SK-N-MC (cell line): ENCODE measurements around the gene SLC6A11.

Experiments used
- DNase-seq: peaks from one replicate; pipeline ENCODE4 v3.0.0-alpha.2; 2011; ENCODE audit warnings: low read depth, low spot score
- H3K27ac ChIP-seq: fragments of 200-600 bp; sonication (generic); 2 replicates; pipeline ENCODE4 v1.5.1; 2016; ENCODE audit warnings: mixed run types
- H3K36me3 ChIP-seq: fragments of 200-600 bp; sonication (generic); 2 replicates; pipeline ENCODE4 v1.6.1; 2017; ENCODE audit warnings: antibody characterized with exemption, low read length, mixed read lengths; ENCODE audit not compliant: insufficient read depth
- H3K4me3 ChIP-seq: fragments of 200-600 bp; sonication (generic); 2 replicates; pipeline ENCODE4 v1.5.1; 2016
- H3K9ac ChIP-seq: fragments of 200-600 bp; sonication (generic); 2 replicates; pipeline ENCODE4 v1.8.0; 2017; ENCODE audit warnings: mixed run types, mixed read lengths; ENCODE audit not compliant: insufficient read length
- H3K9me3 ChIP-seq: fragments of 200-600 bp; sonication (generic); 2 replicates; pipeline ENCODE4 v1.6.1; 2017; ENCODE audit warnings: low read depth, mild to moderate bottlenecking, antibody characterized with exemption, low read length, moderate library complexity, mixed read lengths
- EZH2 ChIP-seq: fragments of 200-600 bp; sonication (generic); IDR thresholded peaks from one replicate; pipeline ENCODE4 v1.6.1; 2017; ENCODE audit warnings: antibody characterized with exemption
- FOXP2 ChIP-seq: optimal IDR thresholded peaks from 2 replicates; pipeline ENCODE3; 2011; ENCODE audit warnings: mild to moderate bottlenecking, moderate library complexity; ENCODE audit not compliant: insufficient read depth; ENCODE audit errors: extremely low read length, control extremely low read depth
- POLR2AphosphoS5 ChIP-seq: IDR thresholded peaks from 2 replicates; pipeline ENCODE4 v1.6.1; 2012; ENCODE audit warnings: mild to moderate bottlenecking, low read depth, low read length, borderline replicate concordance

Gene SLC6A11

GRCh38 chr3:10950476-10951294 lies 134.7 kb downstream of the SLC6A11 start:
- H3K4me3 ChIP-seq: no peak overlapping the region
- H3K27ac ChIP-seq: no peak overlapping the region
- H3K36me3 ChIP-seq: no peaks in the 10 kb centered on the region
- TF ChIP-seq POLR2AphosphoS5 (no peak), FOXP2 (no peak), EZH2 (no peak)
- H3K9me3 ChIP-seq: no peaks in the 10 kb centered on the region
- H3K9ac ChIP-seq: no peak overlapping the region
- DNase-seq: no peak

- DNase-seq: no peak
- no peaks in the 10 kb centered on the region for H3K9me3 ChIP-seq
- no peak overlapping the region for H3K4me3 ChIP-seq
- no peak overlapping the region for H3K9ac ChIP-seq
- TF ChIP-seq POLR2AphosphoS5: no peak
- no peak for TF ChIP-seq EZH2
- TF ChIP-seq FOXP2: no peak
- H3K36me3 ChIP-seq: no peaks in the 10 kb centered on the region
- no peak overlapping the region for H3K27ac ChIP-seq
These were observed 135.4 kb downstream of the SLC6A11 start for GRCh38 chr3:10951295-10951926.

GRCh38 chr3:10952525-10952924 lies 136.5 kb downstream of the SLC6A11 start:
- no peak for DNase-seq
- no peak overlapping the region for H3K27ac ChIP-seq
- H3K4me3 ChIP-seq: no peak overlapping the region
- no peaks in the 10 kb centered on the region for H3K36me3 ChIP-seq
- TF ChIP-seq EZH2 (no peak), FOXP2 (no peak), POLR2AphosphoS5 (no peak)
- no peak overlapping the region for H3K9ac ChIP-seq
- no peaks in the 10 kb centered on the region for H3K9me3 ChIP-seq

GRCh38 chr3:10954740-10955139 lies 138.7 kb downstream of the SLC6A11 start:
- no peak overlapping the region for H3K9ac ChIP-seq
- no peaks in the 10 kb centered on the region for H3K36me3 ChIP-seq
- TF ChIP-seq POLR2AphosphoS5: no peak
- TF ChIP-seq FOXP2: no peak
- no peak for TF ChIP-seq EZH2
- no peaks in the 10 kb centered on the region for H3K9me3 ChIP-seq
- H3K27ac ChIP-seq: no peak overlapping the region
- DNase-seq: no peak
- H3K4me3 ChIP-seq: no peak overlapping the region

DNA sequence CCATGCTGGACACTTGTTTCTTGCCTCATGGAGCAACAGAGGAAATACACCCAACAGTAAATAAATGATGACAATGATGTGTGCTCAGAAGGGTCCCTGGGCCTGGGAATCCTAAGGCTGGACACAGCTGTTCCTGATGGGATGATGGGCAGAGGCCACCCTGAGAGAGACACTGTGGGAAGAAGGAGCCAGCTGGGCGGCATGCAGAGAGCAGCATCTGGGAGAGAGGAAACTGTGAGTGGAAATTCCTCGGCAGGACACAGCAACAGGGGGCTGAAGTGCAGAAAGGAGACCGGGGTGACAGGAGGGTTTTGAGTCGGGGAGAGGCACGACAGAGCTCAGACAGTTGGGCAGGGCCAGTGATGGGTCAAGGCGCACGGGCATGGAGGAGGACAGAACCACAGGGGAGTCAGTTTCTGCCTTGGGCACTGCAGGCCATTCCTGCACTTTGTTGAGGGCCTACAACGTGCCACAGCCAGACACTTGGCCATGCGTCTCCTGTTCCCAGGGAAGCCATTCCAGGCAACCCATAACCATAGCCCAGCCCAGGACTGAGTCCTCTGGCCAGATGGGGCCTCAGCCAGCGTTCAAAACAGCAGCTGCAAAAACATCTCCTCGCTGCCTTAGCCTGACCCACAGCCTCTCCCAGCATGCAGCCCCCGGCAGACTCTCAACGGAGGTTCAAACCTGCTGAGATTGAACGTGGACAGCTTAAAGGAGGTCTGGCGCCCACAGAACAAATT lies 139.9 kb downstream of the SLC6A11 start:
- Histone ChIP-seq H3K9ac (no peak overlapping the region), H3K36me3 (no peaks in the 10 kb centered on the region), H3K27ac (no peak overlapping the region), H3K4me3 (no peak overlapping the region), H3K9me3 (no peaks in the 10 kb centered on the region)
- TF ChIP-seq POLR2AphosphoS5 (no peak), FOXP2 (no peak), EZH2 (no peak)
- DNase-seq: no peak

GRCh38 chr3:10956531-10956930 lies 140.5 kb downstream of the SLC6A11 start:
- Histone ChIP-seq H3K36me3 (no peaks in the 10 kb centered on the region), H3K4me3 (no peak overlapping the region), H3K27ac (no peak overlapping the region), H3K9ac (no peak overlapping the region), H3K9me3 (no peaks in the 10 kb centered on the region)
- no peak for DNase-seq
- TF ChIP-seq EZH2 (no peak), POLR2AphosphoS5 (no peak), FOXP2 (no peak)

DNA sequence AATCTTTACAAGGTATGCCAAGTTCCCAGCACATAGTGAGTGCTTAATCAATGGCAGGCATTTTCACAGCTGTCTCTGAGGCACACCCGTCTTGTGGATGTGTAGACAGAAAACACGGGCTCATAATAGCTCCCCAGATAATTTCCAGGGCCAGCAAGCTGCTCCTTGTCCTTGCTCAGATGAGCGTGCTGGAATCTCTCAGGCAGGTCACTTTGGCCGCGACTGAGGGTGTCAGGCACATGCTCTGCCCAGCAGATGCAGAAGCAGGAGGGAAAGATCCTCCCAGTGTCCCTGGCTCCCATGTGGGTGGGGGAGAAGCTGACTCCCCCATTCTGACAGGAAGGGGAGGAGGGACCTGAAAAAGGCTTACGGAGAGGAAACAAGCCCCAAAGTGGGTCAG lies 141.0 kb downstream of the SLC6A11 start:
- DNase-seq: no peak
- H3K36me3 ChIP-seq: no peaks in the 10 kb centered on the region
- no peak overlapping the region for H3K4me3 ChIP-seq
- H3K27ac ChIP-seq: no peak overlapping the region
- no peaks in the 10 kb centered on the region for H3K9me3 ChIP-seq
- H3K9ac ChIP-seq: no peak overlapping the region
- TF ChIP-seq FOXP2 (no peak), POLR2AphosphoS5 (no peak), EZH2 (no peak)

- H3K4me3 ChIP-seq: no peak overlapping the region
- TF ChIP-seq FOXP2: no peak
- TF ChIP-seq POLR2AphosphoS5: no peak
- no peak for TF ChIP-seq EZH2
- H3K9ac ChIP-seq: no peak overlapping the region
- H3K27ac ChIP-seq: no peak overlapping the region
- no peaks in the 10 kb centered on the region for H3K36me3 ChIP-seq
- H3K9me3 ChIP-seq: no peaks in the 10 kb centered on the region
- no peak for DNase-seq
These were observed 142.1 kb downstream of the SLC6A11 start for GRCh38 chr3:10957976-10958749.
